ENCODE data around the gene FBLN5. TPM values are rescaled to one million over a fixed set of nuclear protein-coding genes. Genes with fewer than 3 reads are reported as not detected.
A peak's percentile ranks its signal among the peaks of the same experiment; 100 is the strongest.

FBLN5 gene
- total and polyA plus RNA-seq, 5 experiments from 2014 or later: 7.2 to 37.7 (median 21.2) TPM

DNA sequence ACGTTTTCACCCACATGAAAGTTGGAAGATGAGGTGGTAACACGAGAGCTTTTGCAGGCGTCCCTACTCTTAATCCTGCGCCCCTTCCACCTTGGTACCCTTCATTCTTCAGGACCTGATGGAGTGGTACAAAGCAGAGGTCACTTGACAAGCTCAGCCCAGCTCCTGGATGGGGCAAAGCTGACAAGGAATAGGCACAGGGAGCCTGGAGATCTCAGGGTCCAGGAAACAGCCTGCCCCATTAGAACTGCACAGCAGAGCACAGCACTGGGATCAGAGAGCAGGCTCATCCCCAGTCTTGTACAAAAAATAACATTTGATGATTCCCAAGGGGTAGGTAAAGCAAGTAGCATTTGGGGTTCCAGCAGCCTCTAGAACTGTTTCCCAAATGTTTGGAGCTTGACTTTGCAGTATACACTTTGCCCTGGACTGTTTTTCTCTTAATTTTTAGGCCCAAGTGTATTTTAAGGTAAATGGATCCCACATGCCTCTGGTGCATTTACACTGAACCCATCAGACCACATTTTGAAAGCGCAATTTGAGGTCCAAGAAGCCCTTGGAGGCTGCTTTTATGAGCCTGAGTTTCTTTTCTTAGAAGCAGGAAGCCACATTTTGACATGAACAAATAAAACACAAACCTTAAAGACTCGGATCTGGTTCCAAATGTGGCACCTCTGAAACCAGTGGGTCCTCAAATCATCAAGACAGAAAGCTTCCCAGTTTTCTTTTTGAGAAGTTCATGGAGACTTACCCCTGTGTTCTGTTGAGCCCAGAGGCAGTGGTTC lies 80.8 kb downstream of the FBLN5 start:
- Mint-ChIP-seq H3K27me3 (no peaks in the 10 kb centered on the region), H3K4me1 (peaks cover 30 to 92% (median 86%) of the 10 kb centered on the region in 4 donors), H3K9me3 (no peaks in the 10 kb centered on the region), H3K36me3 (peaks cover 8 to 23% (median 17%) of the 10 kb centered on the region in 3 donors), H3K4me3 (peak overlapping the region; percentile 82 to 99 (median 95)), H3K27ac (peak overlapping the region; percentile 96 to 100 (median 98))
- DNase-seq (peak in 1 of 10 donors; percentile 51), ATAC-seq (peak; percentile 15 to 18)
- POLR2A ChIA-PET: interaction anchor here (0.5 to 12.3 kb wide), 23 partner anchors 9 to 1484 kb away, joined by 3 to 317 read pairs (median 4); partner anchors contain the start of genes PPP4R3A and RPS6KA5

DNA sequence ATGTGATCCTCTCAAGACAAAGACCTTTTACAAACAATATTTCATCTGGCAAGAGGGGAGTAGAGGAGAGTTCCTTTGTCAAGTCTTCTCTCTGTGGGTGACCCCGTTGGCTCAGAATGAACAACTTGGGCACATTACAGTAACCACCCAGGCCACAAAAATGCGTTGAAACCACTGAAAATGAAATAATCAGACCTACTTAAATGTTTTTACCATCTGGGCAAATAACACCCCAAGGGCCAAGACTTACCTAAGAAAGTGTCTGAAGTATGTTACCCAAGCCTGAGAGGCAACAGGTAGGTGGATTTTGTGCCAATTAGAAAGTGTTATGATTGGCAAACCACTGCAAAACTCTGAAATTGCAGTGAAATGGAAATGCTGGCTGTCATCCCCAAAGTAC lies 81.4 kb downstream of the FBLN5 start:
- peak overlapping the region; percentile 82 to 99 (median 95) for H3K4me3 Mint-ChIP-seq
- no peaks in the 10 kb centered on the region for H3K27me3 Mint-ChIP-seq
- peaks cover 11 to 28% (median 21%) of the 10 kb centered on the region in 3 donors for H3K36me3 Mint-ChIP-seq
- peaks cover 33 to 91% (median 86%) of the 10 kb centered on the region in 4 donors for H3K4me1 Mint-ChIP-seq
- ATAC-seq (peak in 1 of 2 donors; percentile 7), DNase-seq (peak in 2 of 10 donors; percentile 35 to 47)
- peak overlapping the region; percentile 96 to 100 (median 98) for H3K27ac Mint-ChIP-seq
- POLR2A ChIA-PET: interaction anchor here (1.0 to 12.3 kb wide), 14 partner anchors 9 to 803 kb away, joined by 3 to 317 read pairs (median 14); partner anchors contain the start of gene PPP4R3A
- H3K9me3 Mint-ChIP-seq: no peaks in the 10 kb centered on the region

DNA sequence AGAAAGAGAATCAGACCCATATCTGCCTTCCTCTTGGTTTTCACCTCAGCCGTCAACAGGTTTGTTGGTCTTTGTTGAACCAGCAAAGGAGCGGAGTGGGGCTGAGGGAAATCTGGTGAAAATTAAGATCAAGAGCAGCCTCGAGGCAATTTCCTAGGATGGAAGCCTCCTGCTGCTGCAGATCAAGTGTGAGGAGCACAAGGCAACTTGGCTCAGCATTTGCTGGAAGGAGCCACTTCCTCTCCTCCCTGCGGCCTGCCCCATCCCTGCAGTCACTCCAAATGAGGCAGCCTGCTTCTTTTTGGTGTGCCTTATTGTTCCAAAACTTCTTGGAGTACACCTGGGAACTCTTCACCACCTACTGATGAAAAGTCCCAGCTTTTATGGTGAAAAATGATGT lies 85.1 kb downstream of the FBLN5 start:
- H3K27ac Mint-ChIP-seq: peak overlapping the region; percentile 91 to 98 (median 94)
- peaks cover 37 to 89% (median 84%) of the 10 kb centered on the region in 4 donors for H3K4me1 Mint-ChIP-seq
- H3K27me3 Mint-ChIP-seq: no peaks in the 10 kb centered on the region
- H3K9me3 Mint-ChIP-seq: no peaks in the 10 kb centered on the region
- ATAC-seq (no peak), DNase-seq (no peak)
- POLR2A ChIA-PET: interaction anchor here (0.6 to 8.3 kb wide), 13 partner anchors 10 to 786 kb away, joined by 3 to 150 read pairs (median 6); no protein-coding TSS in a partner anchor
- H3K4me3 Mint-ChIP-seq: peak overlapping the region; percentile 77 to 98 (median 86)
- peaks cover 26 to 64% (median 49%) of the 10 kb centered on the region in 3 donors for H3K36me3 Mint-ChIP-seq

DNA sequence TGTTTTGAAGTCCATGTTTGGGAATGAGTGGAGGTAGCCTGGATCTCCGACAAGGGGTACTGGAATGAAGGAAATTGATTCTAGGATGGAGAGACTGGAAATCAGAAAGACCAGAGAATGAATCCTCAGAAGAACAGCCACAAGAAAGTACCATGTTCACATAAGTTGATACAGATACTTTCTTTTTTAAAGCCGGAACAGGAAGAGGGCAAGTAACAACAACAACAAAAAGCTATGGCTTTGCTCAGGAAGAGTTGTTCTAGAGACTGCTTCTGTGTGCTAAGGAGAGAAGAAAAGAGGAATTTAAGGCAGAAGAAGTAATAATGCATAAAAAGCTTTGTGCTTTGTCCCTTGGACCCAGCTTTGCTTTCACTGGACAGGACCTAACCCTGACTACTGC lies 86.4 kb downstream of the FBLN5 start:
- H3K27me3 Mint-ChIP-seq: no peaks in the 10 kb centered on the region
- no peaks in the 10 kb centered on the region for H3K9me3 Mint-ChIP-seq
- POLR2A ChIA-PET: interaction anchor here (0.5 to 8.3 kb wide), 10 partner anchors 9 to 666 kb away, joined by 3 to 150 read pairs (median 8); no protein-coding TSS in a partner anchor
- peaks cover 37 to 87% (median 82%) of the 10 kb centered on the region in 4 donors for H3K4me1 Mint-ChIP-seq
- ATAC-seq: peak; percentile 59 to 77
- H3K4me3 Mint-ChIP-seq: peak overlapping the region; percentile 75 to 86 (median 82)
- H3K36me3 Mint-ChIP-seq: peaks cover 26 to 77% (median 52%) of the 10 kb centered on the region in 3 donors
- peak in 1 of 10 donors; percentile 48 for DNase-seq
- peak overlapping the region; percentile 92 to 98 (median 96) for H3K27ac Mint-ChIP-seq

DNA sequence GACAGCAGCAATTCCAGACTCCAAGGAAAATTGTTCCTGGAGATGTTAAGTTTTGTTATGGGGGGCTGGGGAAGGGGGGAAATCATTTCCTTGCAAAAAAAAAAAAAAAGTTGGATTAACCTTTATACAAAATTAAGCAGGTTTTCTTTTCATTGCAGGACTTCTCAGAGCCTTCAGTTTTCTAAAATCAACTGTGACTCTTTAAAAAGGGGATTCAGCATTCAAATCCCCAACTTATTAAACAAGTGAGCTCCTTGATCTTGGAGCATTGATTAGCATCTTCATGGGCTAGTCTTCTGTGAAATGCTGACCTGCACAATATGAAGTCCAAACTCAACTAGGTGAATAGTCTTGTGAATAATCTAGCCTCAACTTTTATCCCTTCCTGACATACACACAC lies 87.3 kb downstream of the FBLN5 start:
- no peak for DNase-seq
- Mint-ChIP-seq H3K27ac (peak overlapping the region; percentile 88 to 98 (median 96)), H3K4me3 (peak overlapping the region in 7 of 10 donors; percentile 77 to 86 (median 84)), H3K27me3 (no peaks in the 10 kb centered on the region), H3K36me3 (peaks cover 31 to 86% (median 55%) of the 10 kb centered on the region in 3 donors), H3K4me1 (peaks cover 45 to 93% (median 87%) of the 10 kb centered on the region in 4 donors), H3K9me3 (no peaks in the 10 kb centered on the region)
- no peak for ATAC-seq
- POLR2A ChIA-PET: interaction anchor here (0.6 to 8.3 kb wide), 10 partner anchors 9 to 350 kb away, joined by 3 to 150 read pairs (median 4); partner anchors contain the start of gene PPP4R3A

DNA sequence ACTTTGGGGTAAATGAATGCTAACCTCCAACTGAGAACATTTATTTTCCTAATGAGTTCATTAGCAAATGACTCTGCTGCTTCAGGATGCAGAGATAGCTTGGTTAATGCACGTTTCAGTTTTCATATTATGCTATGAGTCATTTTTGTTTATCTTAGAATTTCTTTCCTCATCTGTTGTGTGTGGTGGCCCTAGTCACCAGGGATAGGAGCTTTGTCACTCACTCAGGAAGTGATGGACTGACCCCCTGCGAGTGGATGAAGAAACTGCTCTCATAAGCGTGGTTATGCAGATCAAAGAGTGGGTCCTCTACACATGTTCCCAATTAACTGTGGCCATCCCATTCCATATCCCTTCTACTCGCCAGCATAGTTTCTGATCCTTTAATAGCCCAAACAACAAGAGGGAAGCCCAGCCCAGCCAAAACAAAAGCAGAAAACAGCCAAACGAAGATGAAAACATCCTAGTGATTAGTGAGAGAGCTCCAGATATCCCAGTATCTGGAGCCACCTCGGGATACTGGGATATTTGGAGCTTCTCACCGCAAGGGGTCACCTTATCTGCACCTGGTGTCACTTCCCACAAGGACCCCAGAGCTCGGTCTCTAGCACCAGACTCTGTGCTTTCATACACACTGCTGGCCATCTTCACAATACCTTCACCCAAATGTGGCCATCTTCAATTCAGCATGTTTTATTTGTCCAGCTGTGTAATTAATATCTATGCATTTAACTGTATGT lies 88.8 kb downstream of the FBLN5 start:
- peak overlapping the region in 9 of 10 donors; percentile 20 to 98 (median 91) for H3K27ac Mint-ChIP-seq
- H3K9me3 Mint-ChIP-seq: no peaks in the 10 kb centered on the region
- H3K36me3 Mint-ChIP-seq: peaks cover 31 to 92% (median 54%) of the 10 kb centered on the region in 3 donors
- no peaks in the 10 kb centered on the region for H3K27me3 Mint-ChIP-seq
- DNase-seq (no peak), ATAC-seq (no peak)
- H3K4me1 Mint-ChIP-seq: peaks cover 53 to 93% (median 91%) of the 10 kb centered on the region in 4 donors
- POLR2A ChIA-PET: interaction anchor here (0.9 to 8.3 kb wide), 8 partner anchors 8 to 72 kb away, joined by 3 to 150 read pairs (median 6); partner anchors contain the start of gene TC2N
- H3K4me3 Mint-ChIP-seq: peak overlapping the region in 9 of 10 donors; percentile 27 to 82 (median 48)

DNA sequence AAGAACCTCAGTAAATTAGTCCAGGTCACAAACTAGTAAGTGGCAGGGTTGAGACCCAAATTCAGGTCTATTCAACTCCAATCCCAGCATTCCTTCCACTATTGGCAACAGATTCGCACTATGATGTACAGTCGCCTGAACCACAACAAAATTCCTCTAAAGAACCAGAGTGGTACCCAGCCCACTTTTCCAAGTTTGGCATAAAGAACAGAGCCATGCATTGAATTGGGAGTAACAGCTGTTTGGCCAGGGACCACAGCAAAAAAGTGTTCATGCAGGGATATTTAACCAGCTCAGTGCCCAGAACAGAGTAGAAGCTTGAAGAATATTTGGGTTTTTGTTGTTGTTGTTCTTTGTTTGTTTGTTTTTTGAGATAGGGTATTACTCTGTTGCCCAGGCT lies 89.9 kb downstream of the FBLN5 start:
- POLR2A ChIA-PET: interaction anchor here (0.6 to 8.3 kb wide), 5 partner anchors 11 to 54 kb away, joined by 3 to 150 read pairs (median 66); partner anchors contain the start of gene TC2N
- no peak for ATAC-seq
- Mint-ChIP-seq H3K36me3 (peaks cover 24 to 91% (median 46%) of the 10 kb centered on the region in 3 donors), H3K4me1 (peaks cover 49 to 92% (median 90%) of the 10 kb centered on the region in 4 donors), H3K9me3 (no peaks in the 10 kb centered on the region), H3K4me3 (peak overlapping the region in 1 of 10 donors; percentile 42), H3K27ac (peak overlapping the region in 5 of 10 donors; percentile 19 to 98 (median 92)), H3K27me3 (no peaks in the 10 kb centered on the region)
- no peak for DNase-seq

DNA sequence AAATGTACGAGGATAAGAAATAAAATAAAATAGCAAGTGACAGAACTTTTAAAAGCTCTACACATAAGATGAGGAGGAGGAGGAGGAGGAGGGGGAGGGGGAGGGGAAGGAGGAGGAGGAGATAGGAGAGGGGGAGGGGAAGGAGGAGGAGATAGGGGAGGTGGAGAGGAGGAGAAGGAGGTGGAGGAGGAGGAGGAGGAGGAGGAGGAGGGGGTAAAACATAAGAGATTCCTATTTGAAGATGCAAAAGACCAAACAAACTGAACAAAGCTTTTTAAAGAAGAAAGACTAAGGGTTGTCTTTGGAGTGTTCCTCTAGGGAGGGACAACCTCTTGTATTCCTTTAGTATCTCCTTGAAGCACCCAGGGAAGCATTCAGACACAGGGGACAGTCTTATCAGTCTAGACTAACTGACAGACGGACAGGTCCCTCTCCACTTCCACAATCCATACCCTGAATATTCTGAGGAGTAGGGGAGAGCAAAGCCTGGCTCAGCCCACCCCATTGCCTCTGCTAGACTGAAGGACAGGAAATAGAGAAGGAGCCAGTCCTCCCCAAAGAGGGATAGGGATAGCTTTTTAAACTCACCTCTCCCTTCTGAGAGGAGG lies 93.1 kb downstream of the FBLN5 start:
- peak overlapping the region in 9 of 10 donors; percentile 11 to 74 (median 44) for H3K4me3 Mint-ChIP-seq
- peaks cover 39 to 83% (median 78%) of the 10 kb centered on the region in 4 donors for H3K4me1 Mint-ChIP-seq
- H3K27ac Mint-ChIP-seq: peak overlapping the region; percentile 20 to 94 (median 83)

DNA sequence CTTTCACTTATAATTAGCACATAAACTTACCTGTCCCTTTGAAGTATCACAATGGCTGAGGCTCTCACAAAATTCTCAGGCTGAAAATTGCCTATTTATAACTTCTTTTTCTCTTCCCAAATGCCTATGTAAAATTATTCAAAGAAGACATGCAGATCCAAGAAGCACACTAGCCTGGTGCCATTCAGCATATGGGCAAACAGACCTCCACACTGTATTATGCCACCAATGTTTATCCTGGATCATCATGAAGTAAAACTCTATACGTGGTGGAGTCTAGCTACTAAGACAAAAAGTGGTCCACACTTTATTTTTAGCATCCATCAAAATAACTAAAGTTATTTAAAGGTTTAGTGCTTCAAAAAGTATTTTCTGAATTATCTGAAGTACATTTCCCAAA lies 95.9 kb downstream of the FBLN5 start:
- DNase-seq: no peak
- no peaks in the 10 kb centered on the region for H3K27me3 Mint-ChIP-seq
- H3K36me3 Mint-ChIP-seq: peaks cover 25 to 81% (median 42%) of the 10 kb centered on the region in 3 donors
- H3K4me1 Mint-ChIP-seq: peaks cover 39 to 80% (median 72%) of the 10 kb centered on the region in 4 donors
- H3K4me3 Mint-ChIP-seq: no peak overlapping the region
- peak overlapping the region in 9 of 10 donors; percentile 4 to 87 (median 65) for H3K27ac Mint-ChIP-seq
- POLR2A ChIA-PET: interaction anchor here (1.0 to 3.1 kb wide), 10 partner anchors 8 to 48 kb away, joined by 3 to 9 read pairs (median 4); no protein-coding TSS in a partner anchor
- no peak for ATAC-seq
- no peaks in the 10 kb centered on the region for H3K9me3 Mint-ChIP-seq

More for the DNA sequence above, 93.1 kb downstream of the FBLN5 start:
- Mint-ChIP-seq H3K36me3 (peaks cover 23 to 88% (median 39%) of the 10 kb centered on the region in 3 donors), H3K9me3 (no peaks in the 10 kb centered on the region), H3K27me3 (no peaks in the 10 kb centered on the region)
- DNase-seq: no peak
- ATAC-seq: no peak
- POLR2A ChIA-PET: interaction anchor here (0.9 to 7.2 kb wide), 6 partner anchors 9 to 82 kb away, joined by 3 to 67 read pairs (median 18); partner anchors contain the start of gene TC2N

DNA sequence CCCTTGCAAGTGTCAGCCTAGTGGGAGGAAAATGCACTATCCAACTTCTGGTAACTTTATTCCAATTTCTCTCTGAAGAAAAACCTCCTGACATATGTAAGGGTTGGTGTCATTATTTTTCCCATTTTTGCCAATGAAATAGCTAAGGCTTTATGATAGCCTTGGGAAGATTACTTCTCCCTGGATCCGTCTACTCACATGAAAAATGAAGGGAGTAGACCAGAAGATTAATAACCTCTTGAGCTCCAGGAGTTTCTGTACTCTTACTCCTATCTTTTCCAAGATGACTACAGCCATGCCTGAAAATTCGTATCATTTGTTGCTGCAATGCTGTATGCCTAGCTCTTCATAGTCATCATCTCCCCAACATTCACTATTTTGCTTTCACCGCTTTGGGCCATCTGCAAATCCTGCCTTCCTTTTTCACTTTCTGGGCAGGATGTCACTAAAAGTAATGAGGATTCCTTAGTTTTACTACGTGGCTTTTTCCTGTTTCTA lies 98.9 kb downstream of the FBLN5 start:
- no peaks in the 10 kb centered on the region for H3K9me3 Mint-ChIP-seq
- no peaks in the 10 kb centered on the region for H3K27me3 Mint-ChIP-seq
- POLR2A ChIA-PET: interaction anchor here (1.3 to 1.6 kb wide), 2 partner anchors 9 to 14 kb away, joined by 4 read pairs; no protein-coding TSS in a partner anchor
- DNase-seq (no peak), ATAC-seq (no peak)
- H3K27ac Mint-ChIP-seq: peak overlapping the region in 7 of 10 donors; percentile 13 to 64 (median 58)
- H3K4me3 Mint-ChIP-seq: no peak overlapping the region
- H3K4me1 Mint-ChIP-seq: peaks cover 24 to 76% (median 61%) of the 10 kb centered on the region in 4 donors
- H3K36me3 Mint-ChIP-seq: peaks cover 21 to 73% (median 48%) of the 10 kb centered on the region in 3 donors

DNA sequence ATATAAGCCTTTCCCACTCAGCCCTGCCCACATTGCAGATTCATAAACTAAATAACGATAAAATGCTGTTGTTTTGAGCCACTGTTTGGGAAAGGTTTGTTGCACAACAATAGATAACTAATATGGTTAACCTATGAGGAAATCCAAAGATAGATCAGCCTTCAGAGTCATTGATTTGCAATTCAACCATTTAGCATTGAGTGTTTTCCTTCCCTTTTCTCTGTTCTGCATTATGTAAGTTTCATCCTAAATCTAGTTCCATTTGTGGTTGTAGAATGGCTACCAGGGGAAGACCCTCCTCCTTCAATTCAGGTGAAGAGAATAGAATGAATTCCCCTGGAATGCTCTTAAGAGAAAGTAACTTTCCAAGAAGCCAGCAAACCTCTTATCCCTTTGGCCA lies 99.8 kb downstream of the FBLN5 start:
- DNase-seq (no peak), ATAC-seq (no peak)
- Mint-ChIP-seq H3K36me3 (peaks cover 20 to 71% (median 46%) of the 10 kb centered on the region in 3 donors), H3K4me1 (peaks cover 24 to 74% (median 60%) of the 10 kb centered on the region in 4 donors), H3K27me3 (no peaks in the 10 kb centered on the region), H3K9me3 (no peaks in the 10 kb centered on the region), H3K27ac (peak overlapping the region in 5 of 10 donors; percentile 34 to 68 (median 47)), H3K4me3 (no peak overlapping the region)
- POLR2A ChIA-PET: interaction anchor here (0.7 to 8.3 kb wide), 5 partner anchors 8 to 505 kb away, joined by 3 to 66 read pairs (median 4); no protein-coding TSS in a partner anchor

Data from naive thymus-derived CD8-positive, alpha-beta T cell (primary cell).